ENCODE data around the gene ZNF592. TPM values are rescaled to one million over a fixed set of nuclear protein-coding genes. Genes with fewer than 3 reads are reported as not detected.
A peak's percentile ranks its signal among the peaks of the same experiment; 100 is the strongest.

ZNF592 gene
- total RNA-seq, 4 donors from 2014 or later = 4.7 to 48.2 (median 11.7) TPM

GRCh38 chr15:84811151-84811550 is 62.8 kb downstream of the ZNF592 start:
- no peaks in the 10 kb centered on the region for H3K36me3 ChIP-seq
- DNase-seq = no peak
- no peak overlapping the region for H3K27ac ChIP-seq
- no peaks in the 10 kb centered on the region for H3K27me3 ChIP-seq
- H3K4me1 ChIP-seq = no peaks in the 10 kb centered on the region
- no peaks in the 10 kb centered on the region for H3K9me3 ChIP-seq
- no peak for TF ChIP-seq CTCF (IDR thresholded peaks at IDR 0.05)
- TF ChIP-seq POLR2A (IDR thresholded peaks at IDR 0.05) = no peak
- intact Hi-C loops (cut with DNase I; ENCODE audit: low total_unique reads) = no loop called here
- no peak overlapping the region for H3K4me3 ChIP-seq

GRCh38 chr15:84811828-84812227 is 63.4 kb downstream of the ZNF592 start:
- DNase-seq = no peak
- H3K36me3 ChIP-seq = no peaks in the 10 kb centered on the region
- no peak overlapping the region for H3K4me3 ChIP-seq
- intact Hi-C loops (cut with DNase I; ENCODE audit: low total_unique reads) = no loop called here
- H3K27me3 ChIP-seq = no peaks in the 10 kb centered on the region
- TF ChIP-seq CTCF (IDR thresholded peaks at IDR 0.05) = no peak
- TF ChIP-seq POLR2A (IDR thresholded peaks at IDR 0.05) = no peak
- H3K27ac ChIP-seq = no peak overlapping the region
- H3K4me1 ChIP-seq = no peaks in the 10 kb centered on the region
- H3K9me3 ChIP-seq = no peaks in the 10 kb centered on the region

- intact Hi-C loops (cut with DNase I; ENCODE audit: low total_unique reads) = no loop called here
- TF ChIP-seq CTCF (IDR thresholded peaks at IDR 0.05) = no peak
- TF ChIP-seq POLR2A (IDR thresholded peaks at IDR 0.05) = no peak
- no peaks in the 10 kb centered on the region for H3K27me3 ChIP-seq
- H3K4me1 ChIP-seq = no peaks in the 10 kb centered on the region
- no peaks in the 10 kb centered on the region for H3K36me3 ChIP-seq
- no peaks in the 10 kb centered on the region for H3K9me3 ChIP-seq
- H3K27ac ChIP-seq = no peak overlapping the region
- H3K4me3 ChIP-seq = no peak overlapping the region
- DNase-seq = peak in 1 of 2 donors; percentile 7
Observed at GRCh38 chr15:84812842-84813241, 64.5 kb downstream of the ZNF592 start.

GRCh38 chr15:84813435-84813834 is 65.0 kb downstream of the ZNF592 start:
- Histone ChIP-seq H3K9me3 (no peaks in the 10 kb centered on the region), H3K27ac (no peak overlapping the region), H3K4me1 (no peaks in the 10 kb centered on the region), H3K36me3 (no peaks in the 10 kb centered on the region), H3K27me3 (no peaks in the 10 kb centered on the region), H3K4me3 (no peak overlapping the region)
- intact Hi-C loops (cut with DNase I; ENCODE audit: low total_unique reads) = no loop called here
- no peak for TF ChIP-seq CTCF (IDR thresholded peaks at IDR 0.05)
- no peak for TF ChIP-seq POLR2A (IDR thresholded peaks at IDR 0.05)
- peak in 1 of 2 donors; percentile 1 for DNase-seq

GRCh38 chr15:84813931-84814330 is 65.5 kb downstream of the ZNF592 start:
- Histone ChIP-seq H3K27ac (no peak overlapping the region), H3K4me1 (no peaks in the 10 kb centered on the region), H3K36me3 (no peaks in the 10 kb centered on the region), H3K27me3 (no peaks in the 10 kb centered on the region), H3K9me3 (no peaks in the 10 kb centered on the region), H3K4me3 (no peak overlapping the region)
- intact Hi-C loops (cut with DNase I; ENCODE audit: low total_unique reads) = no loop called here
- TF ChIP-seq CTCF (IDR thresholded peaks at IDR 0.05) (no peak), POLR2A (IDR thresholded peaks at IDR 0.05) (no peak)
- DNase-seq = no peak
